A172 (cell line): ENCODE results near the gene ENO2. TPM values are rescaled to one million over a fixed set of nuclear protein-coding genes. Genes with fewer than 3 reads are reported as not detected.
A peak's percentile ranks its signal among the peaks of the same experiment; 100 is the strongest.
"Not testable (repeated sequence)": the region's sequence is repeated elsewhere in the genome, so short reads cannot be mapped to it uniquely, and the experiment has no call there.

Source experiments
- DNase-seq: peaks from one replicate; pipeline ENCODE4 v3.0.0-alpha.2; 2015; ENCODE audit warnings: low spot score
- total RNA-seq: library from RNA; depleted of rRNA; stranded (reverse); fragments of >200 nt; shearing (Covaris generic); gene quantifications from 2 replicates; pipeline ENCODE4 v1.2.3, GENCODE V29; 2014; rRNA removed

Gene ENO2
- total RNA-seq: 21.5 and 24.7 TPM in 2 replicates

DNA sequence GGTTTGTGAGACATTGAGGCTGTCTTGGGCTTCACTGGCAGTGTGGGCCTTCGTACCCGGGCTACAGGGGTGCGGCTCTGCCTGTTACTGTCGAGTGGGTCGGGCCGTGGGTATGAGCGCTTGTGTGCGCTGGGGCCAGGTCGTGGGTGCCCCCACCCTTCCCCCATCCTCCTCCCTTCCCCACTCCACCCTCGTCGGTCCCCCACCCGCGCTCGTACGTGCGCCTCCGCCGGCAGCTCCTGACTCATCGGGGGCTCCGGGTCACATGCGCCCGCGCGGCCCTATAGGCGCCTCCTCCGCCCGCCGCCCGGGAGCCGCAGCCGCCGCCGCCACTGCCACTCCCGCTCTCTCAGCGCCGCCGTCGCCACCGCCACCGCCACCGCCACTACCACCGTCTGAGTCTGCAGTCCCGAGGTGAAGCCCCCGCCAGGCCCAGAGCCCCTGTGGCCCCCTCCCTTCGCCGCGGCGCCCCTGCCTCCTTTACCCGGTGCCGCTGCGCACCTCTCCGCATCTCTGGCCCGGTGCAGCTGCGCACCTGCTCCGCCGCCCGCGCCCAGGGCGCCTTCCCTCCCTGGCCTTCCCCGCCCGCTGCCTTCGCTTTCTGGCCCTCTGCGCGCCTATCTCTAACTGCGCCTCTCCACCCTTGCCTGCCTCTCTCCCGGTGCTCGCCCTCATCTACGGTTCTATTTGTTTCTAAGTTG lies at the start of gene ENO2:
ENO2 (plus strand) TSS at position 335 of the 701 bp plus-strand sequence. CDS start 1,253 bp downstream, outside the sequence.
- no peak for DNase-seq

DNA sequence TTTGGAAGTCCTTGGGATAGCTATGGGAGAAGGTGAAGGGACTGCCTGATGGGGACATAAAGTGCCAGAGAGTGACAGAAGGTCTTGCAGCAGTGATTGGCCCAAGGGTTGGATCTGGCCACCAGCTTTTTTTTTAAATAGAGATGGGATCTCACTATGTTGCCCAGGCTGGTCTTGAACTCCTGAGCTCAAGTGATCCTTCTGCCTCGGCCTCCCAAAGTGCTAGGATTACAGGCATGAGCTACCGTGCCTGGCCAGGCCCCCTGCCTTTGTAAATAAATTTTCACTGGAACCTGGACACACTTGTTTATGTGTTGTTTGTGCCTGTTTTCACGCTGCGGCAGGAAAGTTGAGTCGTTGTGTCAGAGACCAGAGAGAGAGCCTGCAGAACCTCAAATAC lies 49.1 kb upstream of the ENO2 start:
- DNase-seq: not testable (repeated sequence)

DNA sequence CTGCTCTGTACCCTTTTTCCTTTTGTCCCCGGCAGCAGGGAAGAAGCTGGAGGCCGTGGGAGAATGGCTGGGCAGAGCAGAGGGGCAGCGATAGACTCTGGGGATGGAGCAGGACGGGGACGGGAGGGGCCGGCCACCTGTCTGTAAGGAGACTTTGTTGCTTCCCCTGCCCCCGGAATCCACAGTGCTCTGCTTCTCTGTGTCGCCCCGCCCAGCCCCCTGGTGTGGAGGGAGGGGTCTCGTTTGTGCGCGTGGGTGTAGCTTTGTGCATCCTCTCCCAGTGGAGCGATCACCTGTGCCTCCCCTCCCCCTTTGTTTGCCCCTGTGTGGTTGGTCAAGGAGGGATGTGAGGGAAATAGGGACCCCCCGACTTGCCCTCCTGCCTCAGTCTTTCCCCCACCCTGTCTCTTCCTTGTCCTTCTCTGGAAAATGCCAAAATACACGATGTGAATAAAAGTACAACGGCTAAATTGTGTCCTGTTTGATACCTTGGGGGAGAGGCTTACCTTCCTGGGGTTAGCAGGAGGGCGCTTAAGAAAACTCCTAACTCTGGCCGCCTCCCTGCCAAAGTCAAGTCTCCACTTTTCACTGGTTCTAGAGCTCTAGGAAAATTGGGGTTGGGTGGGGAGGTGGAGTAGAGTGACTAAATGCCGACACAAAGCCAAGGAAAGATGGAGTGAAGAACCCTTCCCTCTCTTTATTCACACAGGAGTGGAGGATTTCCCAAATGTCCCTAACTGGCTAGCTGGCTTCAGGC lies 48.0 kb upstream of the ENO2 start:
- no peak for DNase-seq

DNA sequence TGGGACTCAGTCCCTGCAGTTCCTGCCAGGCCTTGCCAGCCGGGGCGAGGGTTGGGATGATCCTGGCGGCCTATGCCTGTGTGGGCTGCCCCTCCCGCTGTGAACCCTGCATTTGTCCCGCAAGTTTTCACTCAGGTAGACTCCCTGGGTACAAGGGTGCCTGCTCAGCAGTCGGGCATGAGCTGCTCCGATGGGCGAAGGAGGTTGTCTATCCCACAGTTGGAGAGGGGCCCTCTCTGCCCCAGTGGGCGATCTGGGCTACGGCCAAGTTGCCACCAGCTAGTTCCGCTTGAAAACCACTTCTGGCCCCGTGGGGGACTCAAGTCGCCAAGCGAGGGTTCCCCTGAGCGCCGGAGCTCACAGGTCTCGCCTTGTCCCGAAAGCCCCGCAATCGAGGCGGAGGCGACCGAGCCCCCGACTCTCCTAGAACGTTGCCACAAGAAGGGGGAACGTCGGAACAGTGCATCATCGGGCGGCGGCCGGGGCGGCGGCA lies 47.4 kb upstream of the ENO2 start:
- no peak for DNase-seq

DNA sequence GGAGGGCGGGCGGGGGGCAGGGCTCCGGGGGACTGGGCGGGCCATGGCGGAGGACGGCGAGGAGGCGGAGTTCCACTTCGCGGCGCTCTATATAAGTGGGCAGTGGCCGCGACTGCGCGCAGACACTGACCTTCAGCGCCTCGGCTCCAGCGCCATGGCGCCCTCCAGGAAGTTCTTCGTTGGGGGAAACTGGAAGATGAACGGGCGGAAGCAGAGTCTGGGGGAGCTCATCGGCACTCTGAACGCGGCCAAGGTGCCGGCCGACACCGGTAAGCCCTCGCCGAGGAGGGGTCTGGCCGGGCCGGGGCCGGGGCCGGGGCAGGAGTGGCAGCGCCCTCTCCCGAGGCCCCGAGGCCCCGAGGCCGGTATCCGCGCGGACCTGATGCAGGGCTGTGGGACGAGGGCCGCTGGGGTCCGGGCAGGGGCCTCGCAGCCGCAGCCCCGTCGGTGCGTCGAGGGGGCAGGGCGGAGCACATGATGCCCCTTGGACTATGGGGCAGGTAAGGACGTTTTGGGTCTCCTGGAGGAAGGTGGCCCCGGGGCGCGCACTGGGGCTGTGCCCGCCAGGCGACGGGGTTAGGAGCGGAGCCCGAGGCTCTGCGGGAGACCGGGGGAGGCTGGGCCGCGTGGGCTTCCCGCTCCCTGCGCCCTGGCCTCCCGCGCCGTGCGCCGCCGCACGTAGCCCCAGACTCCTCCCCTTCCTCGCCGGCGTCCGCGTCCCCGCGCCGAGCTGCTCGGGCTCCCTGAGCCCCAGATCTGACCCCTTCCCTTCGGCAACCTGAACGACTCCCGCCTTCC lies 46.8 kb upstream of the ENO2 start, which contains the start of gene TPI1:
TPI1 (plus strand) TSS at position 119 of the 798 bp plus-strand sequence; CDS start at position 155, 36 bp downstream.
- peak; percentile 39 for DNase-seq

DNA sequence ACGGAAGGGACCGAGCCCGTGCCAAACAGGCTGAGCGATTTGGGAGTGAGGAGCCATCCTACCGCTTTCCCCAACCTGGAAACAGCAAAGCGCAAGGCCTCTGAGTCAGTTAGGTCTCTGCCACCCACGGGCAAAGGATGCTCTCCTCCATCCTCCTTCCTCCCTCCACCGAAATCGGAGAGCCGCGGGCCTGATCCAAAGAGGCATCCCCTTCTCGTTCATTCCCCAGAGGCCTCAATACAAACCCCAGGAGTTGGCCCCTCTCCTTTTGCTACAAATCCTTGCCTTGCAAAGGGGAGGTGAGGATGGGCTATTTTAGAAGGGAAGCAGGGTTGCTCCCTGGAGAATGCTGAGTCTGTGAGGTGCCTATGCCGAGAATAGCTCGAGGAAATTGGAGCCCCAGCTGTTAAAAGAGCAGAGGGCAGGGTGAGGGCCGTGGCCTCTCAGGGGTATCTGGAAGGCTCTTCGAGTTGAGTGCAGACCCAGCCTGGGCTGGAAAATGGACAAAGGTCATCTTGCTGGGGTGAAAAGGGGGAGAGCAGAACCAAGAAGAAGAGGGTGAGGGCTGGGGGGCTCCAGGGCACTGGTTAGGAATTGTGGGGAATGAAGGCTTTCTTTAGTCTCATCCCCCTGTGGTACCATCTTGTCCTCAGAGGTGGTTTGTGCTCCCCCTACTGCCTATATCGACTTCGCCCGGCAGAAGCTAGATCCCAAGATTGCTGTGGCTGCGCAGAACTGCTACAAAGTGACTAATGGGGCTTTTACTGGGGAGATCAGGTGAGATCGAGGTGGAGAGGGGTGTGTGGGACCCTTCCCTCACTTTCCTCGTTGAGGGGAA lies 46.0 kb upstream of the ENO2 start:
- no peak for DNase-seq

DNA sequence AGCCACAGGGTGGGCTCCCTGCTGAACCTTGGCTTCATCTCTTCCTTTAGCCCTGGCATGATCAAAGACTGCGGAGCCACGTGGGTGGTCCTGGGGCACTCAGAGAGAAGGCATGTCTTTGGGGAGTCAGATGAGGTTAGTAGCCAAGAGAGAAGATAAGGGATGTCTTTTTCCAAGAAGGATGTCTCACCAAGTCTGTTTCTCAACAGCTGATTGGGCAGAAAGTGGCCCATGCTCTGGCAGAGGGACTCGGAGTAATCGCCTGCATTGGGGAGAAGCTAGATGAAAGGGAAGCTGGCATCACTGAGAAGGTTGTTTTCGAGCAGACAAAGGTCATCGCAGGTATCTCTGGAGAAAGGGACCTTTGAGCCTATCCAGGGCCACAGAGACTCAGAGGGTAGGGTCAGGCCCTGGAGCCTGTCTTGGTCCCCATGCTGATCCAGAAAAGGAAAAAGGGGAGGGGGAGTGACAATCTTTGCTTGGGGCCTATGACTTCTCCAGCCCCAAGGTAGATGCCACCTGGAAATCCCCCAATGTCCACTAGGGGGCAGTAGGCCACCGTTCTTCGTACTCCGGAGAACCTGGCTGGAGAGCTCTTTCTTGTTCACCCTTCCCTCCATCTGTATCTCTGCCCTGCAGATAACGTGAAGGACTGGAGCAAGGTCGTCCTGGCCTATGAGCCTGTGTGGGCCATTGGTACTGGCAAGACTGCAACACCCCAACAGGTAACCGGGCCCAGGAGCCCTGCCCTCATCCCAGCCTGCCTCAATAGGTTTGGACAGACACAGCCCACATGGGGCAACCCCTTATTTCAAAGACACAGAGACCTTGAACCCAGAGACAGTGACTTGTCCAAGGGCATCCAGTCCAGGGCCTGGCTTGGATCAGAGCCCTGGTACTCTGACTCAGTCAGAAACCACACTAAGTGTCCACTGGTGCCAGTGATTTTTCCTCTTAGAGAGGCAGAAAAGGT lies 45.0 kb upstream of the ENO2 start:
- DNase-seq: peak; percentile 51

DNA sequence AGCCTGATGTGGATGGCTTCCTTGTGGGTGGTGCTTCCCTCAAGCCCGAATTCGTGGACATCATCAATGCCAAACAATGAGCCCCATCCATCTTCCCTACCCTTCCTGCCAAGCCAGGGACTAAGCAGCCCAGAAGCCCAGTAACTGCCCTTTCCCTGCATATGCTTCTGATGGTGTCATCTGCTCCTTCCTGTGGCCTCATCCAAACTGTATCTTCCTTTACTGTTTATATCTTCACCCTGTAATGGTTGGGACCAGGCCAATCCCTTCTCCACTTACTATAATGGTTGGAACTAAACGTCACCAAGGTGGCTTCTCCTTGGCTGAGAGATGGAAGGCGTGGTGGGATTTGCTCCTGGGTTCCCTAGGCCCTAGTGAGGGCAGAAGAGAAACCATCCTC lies 44.1 kb upstream of the ENO2 start:
- not testable (repeated sequence) for DNase-seq

DNA sequence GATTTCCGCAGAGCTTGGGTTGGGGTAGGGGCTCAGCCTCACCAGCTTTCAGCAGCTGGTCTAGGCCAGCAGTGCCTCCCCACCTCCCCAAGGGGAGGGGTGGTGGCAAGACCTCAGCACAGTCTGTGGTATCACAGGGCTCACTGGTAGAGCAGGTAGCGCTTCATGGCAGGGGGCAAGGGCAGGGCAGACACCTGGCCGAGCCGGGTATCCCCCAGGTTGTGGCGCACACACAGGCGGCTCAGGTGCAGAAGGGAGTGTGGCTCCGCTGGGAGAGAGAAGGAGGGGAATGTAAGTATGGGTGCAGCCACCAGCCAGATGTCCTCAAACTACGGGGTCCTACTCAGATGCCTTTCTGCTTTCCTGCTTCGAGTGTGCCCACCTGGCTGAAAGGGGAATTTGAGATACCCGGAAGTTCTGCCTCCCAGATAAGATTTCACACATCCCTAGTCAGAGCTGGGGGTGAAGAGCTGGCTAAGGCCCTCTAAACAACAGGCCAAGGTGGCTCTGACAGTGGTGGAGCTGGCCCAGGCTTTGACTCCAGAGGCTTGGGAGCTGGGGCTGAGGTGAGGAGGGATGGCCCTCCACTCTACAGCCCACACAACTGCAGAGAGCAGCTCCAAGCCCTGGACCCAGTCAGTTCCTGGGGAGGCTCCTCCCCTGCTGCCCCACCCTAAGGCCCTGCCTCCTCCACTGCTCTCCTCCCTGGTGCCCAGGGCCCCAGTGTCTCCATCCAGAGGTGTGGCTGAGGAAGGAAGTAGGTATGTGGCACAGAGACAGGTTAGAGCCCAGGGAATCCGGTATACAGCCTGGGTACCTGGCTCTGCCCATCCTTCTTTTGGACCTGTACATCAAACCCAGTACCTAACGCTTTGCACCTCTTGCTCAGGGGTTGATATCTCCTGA lies 43.1 kb upstream of the ENO2 start:
- DNase-seq: no peak

DNA sequence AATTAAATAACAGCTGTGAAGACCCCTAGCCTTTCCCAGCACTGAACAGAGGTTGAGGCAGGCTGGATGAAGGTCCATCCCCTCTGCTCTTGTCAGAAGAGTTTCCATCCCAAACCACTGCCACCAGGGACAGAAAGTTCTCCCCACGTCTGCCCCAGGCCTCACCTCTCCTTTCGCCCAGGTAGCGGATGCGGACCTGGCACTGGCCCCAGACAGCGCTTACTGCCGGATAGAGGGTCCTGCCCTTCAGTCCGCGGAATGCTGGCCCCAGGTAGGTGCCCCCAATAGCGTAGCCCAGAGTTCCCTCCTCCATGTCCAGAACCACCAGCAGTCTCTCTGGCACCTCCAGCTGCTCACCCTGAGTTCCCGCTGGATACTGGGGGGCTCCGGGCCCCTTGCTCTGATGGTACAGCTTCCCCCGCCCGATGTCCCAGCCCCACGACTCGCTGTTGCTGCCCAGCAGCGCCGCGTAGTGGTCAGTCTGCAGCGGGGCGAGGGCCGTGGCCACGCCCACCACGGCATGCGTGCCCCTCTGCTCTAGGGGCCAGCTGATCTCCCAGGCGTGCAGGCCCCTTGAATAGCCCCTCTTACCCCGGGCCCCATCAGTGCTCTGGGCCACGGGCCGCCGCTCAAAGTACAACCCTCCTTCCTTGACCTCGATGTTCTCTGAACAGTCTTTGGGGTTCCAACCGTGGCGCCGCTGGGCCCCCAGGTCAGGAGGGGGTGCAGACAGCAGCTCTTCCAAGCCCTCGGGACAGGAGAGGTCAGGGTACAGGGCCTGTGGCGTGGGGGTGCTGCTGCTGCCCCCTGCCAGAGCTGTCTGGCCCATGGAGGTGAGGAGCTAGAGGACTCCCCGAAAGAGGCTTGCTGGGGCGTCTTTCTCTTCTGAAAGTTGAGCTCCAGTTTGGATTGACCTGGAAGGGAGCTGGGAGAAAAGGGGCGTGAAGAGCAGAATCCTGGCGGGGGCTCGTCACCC lies 42.0 kb upstream of the ENO2 start:
- no peak for DNase-seq

DNA sequence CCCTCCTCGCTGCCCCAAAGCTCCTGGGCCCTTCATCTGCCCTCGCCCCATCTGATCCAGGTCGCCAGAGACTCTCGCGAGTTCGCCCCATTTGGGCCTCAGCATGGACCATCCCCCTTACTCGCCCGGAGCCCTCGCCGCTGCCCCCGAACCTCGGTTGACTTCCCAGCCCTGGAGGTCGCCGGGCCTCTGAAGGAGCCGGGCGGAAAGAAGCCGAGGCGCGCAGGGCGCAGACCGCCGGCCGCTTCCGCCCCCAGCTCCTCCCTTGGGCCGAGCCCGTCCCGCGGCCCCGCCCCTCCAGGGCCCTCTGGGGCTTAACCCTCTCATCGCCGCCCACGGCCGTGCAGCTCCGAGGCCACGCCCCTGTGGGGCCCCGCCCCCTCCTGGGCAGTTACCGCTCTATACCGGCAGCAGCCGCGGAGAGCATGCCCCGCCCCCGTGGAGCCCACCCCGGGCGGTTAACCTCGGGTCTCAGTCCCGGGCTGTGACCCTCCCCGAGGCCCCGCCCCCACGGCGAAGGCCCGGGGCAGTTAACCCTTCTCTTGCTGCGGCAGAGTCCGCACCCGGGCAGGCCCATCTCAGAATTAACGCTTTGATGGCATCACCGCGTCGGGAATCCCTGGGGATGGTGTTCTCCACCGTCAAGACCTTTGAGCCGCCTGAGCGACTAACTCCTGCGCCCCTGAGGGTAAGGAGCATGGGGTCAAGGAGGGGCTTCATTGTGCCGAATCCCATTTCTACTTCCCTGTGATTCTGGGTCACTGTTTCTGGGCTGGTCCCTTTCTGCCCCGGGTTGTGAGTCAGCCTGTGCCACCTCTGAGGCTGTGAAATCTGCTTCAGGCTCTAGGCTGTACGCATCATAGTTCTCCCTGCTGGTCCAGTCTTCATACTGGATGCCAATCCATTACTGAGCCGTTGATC lies 41.0 kb upstream of the ENO2 start, which contains the start of gene SPSB2:
SPSB2 (minus strand) TSS at position 210 of the 921 bp plus-strand sequence. CDS start 402 bp downstream, outside the sequence.
- DNase-seq: peak; percentile 71

DNA sequence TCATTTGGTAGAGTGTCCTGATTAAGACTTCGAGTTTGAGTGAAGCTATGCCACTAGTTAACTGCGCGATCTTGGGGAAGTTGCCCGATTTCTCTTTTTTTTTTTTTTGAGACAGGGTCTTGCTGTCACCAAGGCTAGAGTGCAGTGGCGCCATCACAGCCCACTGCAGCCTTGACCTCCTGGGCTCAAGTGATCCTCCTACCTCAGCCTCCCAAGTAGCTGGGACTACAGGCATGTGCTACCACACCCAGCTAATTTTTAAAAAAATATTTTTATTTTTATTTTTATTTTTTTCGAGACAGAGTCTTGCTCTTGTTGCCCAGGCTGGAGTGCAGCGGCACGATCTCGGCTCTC lies 40.4 kb upstream of the ENO2 start:
- not testable (repeated sequence) for DNase-seq

DNA sequence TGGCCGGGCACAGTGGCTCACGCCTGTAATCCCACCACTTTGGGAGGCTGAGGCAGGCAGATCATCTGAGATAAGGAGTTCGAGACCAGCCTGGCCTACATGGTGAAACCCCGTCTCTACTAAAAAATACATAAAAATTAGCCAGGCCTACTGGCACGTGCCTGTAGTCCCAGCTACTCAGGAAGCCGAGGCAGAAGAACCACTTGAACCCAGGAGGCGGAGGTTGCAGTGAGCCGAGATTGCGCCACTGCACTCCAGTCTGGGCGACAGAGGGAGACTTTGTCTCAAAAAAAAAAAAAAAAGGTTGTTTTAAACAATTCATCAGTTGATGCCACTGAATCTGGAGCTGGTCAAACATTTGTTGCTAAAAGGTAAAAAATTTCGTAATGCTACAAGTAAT lies 34.6 kb upstream of the ENO2 start:
- DNase-seq: not testable (repeated sequence)

DNA sequence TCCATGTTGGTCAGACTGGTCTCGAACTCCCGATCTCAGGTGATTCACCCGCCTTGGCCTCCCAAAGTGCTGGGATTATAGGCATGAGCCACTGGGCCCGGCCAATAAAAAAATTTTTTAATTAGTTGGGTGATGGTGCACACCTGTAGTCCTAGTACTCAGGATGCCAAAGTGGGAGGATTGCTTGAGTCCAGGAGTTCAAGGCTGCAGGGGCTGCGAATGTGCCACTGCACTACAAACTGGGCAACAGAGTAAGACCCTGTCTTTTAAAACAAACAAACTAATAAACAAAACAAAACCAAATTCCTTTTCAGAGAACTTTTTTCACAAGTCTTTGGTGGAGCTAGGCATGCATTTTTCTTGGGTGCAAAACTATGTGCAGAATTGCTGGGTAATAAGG lies 31.1 kb upstream of the ENO2 start:
- no peak for DNase-seq

DNA sequence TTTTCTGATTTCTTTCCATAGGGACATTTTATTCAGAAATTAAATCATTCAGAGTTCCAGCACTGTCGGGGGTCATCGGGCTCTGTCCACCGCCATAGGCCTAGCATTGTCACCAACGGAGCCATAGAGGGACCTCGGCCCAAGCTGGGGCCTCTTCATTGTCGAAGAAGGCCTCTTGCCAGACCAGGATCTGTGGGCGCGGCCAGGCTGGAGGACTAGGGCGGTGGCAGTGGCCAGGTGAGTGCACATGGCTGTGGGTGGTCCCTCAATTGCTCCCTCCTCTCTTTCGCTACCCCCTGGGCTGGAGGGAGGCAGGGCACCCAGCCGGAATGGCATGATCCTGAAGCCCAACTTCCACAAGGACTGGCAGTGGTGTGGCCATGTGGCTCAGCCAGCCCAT lies 30.7 kb upstream of the ENO2 start:
- no peak for DNase-seq

DNA sequence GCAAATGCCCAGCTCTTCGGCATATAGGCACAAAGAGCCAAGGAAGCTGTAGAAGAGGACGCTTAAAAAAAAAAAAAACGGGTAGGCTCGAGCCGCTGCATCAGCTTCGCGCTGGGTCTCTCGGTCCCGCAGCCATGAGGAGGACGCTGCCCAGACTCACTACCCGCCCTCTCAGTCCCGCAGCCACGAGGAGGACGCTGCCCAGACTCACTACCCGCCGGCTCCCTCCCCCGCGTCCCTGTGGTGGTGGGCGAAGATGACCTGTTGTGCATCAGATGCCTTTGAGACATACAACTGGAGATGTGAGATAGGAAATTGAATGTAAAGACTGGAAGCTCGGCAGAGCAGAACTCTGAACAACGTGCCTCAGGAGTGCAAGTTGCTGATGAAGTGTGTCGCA lies 29.8 kb upstream of the ENO2 start:
- no peak for DNase-seq
